Measurements from ENCODE around the gene GRK3. TPM values are rescaled to one million over a fixed set of nuclear protein-coding genes. Genes with fewer than 3 reads are reported as not detected.

The GRK3 gene
- total and polyA plus RNA-seq, 10 of the 15 experiments (the other 5 are each of a cell fraction or from before 2014, with no cell fraction given) = 3.1 to 35.1 (median 14.7) TPM

DNA sequence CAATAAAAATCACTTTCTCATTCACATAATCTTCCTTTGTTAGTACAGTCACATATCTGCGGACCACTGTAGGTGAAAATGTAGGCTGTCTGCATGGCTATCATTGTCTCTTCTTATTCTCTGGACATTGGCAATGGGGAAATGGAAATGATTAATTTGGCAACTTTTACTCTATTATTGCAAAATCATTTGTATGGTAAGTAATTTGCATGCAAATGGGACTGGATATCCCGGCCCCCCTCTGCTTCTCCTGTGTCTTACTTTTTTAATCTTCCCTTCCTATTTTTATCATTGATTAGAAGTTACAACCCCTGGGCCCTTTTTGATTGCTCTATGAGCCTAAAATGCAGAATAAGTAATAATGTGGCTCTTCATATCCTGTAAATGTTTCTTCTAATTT lies 6.0 kb downstream of the GRK3 start (continued):
- TF ChIP-seq, protein P1, sequence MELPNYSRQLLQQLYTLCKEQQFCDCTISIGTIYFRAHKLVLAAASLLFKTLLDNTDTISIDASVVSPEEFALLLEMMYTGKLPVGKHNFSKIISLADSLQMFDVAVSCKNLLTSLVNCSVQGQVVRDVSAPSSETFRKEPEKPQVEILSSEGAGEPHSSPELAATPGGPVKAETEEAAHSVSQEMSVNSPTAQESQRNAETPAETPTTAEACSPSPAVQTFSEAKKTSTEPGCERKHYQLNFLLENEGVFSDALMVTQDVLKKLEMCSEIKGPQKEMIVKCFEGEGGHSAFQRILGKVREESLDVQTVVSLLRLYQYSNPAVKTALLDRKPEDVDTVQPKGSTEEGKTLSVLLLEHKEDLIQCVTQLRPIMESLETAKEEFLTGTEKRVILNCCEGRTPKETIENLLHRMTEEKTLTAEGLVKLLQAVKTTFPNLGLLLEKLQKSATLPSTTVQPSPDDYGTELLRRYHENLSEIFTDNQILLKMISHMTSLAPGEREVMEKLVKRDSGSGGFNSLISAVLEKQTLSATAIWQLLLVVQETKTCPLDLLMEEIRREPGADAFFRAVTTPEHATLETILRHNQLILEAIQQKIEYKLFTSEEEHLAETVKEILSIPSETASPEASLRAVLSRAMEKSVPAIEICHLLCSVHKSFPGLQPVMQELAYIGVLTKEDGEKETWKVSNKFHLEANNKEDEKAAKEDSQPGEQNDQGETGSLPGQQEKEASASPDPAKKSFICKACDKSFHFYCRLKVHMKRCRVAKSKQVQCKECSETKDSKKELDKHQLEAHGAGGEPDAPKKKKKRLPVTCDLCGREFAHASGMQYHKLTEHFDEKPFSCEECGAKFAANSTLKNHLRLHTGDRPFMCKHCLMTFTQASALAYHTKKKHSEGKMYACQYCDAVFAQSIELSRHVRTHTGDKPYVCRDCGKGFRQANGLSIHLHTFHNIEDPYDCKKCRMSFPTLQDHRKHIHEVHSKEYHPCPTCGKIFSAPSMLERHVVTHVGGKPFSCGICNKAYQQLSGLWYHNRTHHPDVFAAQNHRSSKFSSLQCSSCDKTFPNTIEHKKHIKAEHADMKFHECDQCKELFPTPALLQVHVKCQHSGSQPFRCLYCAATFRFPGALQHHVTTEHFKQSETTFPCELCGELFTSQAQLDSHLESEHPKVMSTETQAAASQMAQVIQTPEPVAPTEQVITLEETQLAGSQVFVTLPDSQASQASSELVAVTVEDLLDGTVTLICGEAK (IDR thresholded peaks at IDR 0.05; ENCODE audit: borderline replicate concordance) = no peak
- no peak for TF ChIP-seq RCOR1 (conservative IDR thresholded peaks at IDR 0.05; ENCODE audit: low read depth, low read length)
- TF ChIP-seq BACH1 (IDR thresholded peaks at IDR 0.05; ENCODE audit: borderline replicate concordance) = no peak
- no peak for TF ChIP-seq ASH2L (IDR thresholded peaks at IDR 0.05; ENCODE audit: borderline replicate concordance, low read depth)
- TF ChIP-seq, protein P2, sequence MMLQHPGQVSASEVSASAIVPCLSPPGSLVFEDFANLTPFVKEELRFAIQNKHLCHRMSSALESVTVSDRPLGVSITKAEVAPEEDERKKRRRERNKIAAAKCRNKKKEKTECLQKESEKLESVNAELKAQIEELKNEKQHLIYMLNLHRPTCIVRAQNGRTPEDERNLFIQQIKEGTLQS (IDR thresholded peaks at IDR 0.05; ENCODE audit: borderline replicate concordance, extremely low read depth, low read depth, low read length) = no peak
- no peak for TF ChIP-seq NFYA (IDR thresholded peaks at IDR 0.05; ENCODE audit: borderline replicate concordance, low read depth, low read length)

All from GM12878 (cell line).